HFF-Myc (cell line): ENCODE data around the gene SVOPL.

Experiments used
- DNase-seq: peaks from one replicate; pipeline ENCODE4 v3.0.0-alpha.2; 2011; ENCODE audit warnings: low read depth; ENCODE audit errors: extremely low read depth
- H3K4me3 ChIP-seq: replicated peaks from 2 replicates; pipeline ENCODE4 v1.5.1; 2011; ENCODE audit warnings: low read depth, mild to moderate bottlenecking, control low read depth, low read length
- TF ChIP-seq, protein P1 (sequence below): IDR thresholded peaks from 2 replicates; pipeline ENCODE4 v1.5.1; 2012; ENCODE audit warnings: mild to moderate bottlenecking, low read depth, low read length, control low read depth; ENCODE audit errors: missing control alignments

SVOPL gene

DNA sequence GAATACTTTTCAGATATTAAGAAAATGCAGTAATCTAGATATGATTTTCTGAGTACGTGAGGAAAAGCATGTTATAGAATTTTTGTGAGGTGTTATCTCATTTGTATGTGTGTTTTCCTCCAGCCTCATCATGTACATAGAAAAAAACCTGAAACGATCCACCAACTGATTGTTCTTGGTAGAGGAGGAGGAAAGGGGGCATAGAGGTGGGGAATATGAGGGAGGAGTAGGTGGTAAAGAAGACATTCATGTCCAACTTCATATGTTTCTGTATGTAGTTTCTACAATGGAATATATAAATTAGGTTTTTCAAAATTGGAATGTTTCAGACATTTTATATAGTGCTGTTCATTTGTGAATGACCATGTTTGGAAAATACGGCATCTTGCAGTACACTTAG lies 131.7 kb downstream of the SVOPL start:
- DNase-seq: no peak
- H3K4me3 ChIP-seq: no peak overlapping the region
- TF ChIP-seq, protein P1, sequence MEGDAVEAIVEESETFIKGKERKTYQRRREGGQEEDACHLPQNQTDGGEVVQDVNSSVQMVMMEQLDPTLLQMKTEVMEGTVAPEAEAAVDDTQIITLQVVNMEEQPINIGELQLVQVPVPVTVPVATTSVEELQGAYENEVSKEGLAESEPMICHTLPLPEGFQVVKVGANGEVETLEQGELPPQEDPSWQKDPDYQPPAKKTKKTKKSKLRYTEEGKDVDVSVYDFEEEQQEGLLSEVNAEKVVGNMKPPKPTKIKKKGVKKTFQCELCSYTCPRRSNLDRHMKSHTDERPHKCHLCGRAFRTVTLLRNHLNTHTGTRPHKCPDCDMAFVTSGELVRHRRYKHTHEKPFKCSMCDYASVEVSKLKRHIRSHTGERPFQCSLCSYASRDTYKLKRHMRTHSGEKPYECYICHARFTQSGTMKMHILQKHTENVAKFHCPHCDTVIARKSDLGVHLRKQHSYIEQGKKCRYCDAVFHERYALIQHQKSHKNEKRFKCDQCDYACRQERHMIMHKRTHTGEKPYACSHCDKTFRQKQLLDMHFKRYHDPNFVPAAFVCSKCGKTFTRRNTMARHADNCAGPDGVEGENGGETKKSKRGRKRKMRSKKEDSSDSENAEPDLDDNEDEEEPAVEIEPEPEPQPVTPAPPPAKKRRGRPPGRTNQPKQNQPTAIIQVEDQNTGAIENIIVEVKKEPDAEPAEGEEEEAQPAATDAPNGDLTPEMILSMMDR: no peak

DNA sequence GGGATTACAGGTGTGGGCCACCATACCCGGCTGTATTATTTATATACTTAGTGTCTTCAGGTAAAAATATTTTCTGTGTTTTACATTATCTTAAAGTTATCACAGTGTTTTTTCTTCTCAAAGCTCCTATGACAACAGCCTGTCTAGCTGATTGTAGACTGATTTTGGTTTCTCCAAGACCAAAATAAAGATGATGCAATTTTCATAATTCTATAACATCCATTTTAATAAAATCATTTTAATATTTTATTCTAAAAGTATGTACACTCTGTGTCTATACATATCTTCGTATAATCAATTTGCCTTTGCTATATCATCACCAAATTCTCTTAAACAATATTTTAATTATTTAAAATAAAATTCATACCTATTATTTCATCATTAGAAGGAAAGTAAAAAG lies 132.5 kb downstream of the SVOPL start:
- TF ChIP-seq, protein P1: no peak
- no peak overlapping the region for H3K4me3 ChIP-seq

DNA sequence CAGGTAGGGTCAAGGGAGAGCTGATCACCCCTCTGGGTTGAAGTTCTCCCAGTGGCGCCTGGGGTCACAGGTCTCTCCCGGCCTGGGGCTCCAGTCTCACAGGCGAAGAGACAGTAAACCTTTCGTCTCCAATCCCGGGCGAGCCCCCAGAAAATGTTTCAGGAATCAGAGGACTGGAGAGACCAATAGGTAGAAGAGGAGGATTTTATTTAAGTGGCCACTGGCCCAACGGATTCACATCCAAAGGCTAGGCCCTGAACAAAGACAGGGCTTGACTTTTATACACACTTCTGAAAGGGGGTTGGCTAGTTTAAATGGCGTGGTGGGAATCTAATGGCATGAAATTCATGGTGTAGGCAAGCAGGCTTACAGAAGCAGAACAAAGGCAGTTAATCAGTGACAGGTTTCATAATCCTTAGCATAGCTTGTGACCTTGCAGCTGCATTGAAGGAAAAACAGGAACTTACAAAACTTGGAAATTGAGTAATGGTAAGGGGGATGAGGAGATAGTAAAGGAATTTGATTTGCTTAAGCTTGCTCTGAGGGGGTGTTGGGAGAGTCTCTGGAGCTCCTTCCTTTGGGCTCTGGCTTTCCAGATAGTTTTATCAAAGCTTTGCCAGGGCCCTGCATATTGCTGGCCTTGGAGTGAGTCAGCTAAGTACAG lies 135.6 kb downstream of the SVOPL start:
- TF ChIP-seq, protein P1: no peak
- H3K4me3 ChIP-seq: no peak overlapping the region
- DNase-seq: no peak

More for the DNA sequence above, 132.5 kb downstream of the SVOPL start:
- DNase-seq: no peak

DNA sequence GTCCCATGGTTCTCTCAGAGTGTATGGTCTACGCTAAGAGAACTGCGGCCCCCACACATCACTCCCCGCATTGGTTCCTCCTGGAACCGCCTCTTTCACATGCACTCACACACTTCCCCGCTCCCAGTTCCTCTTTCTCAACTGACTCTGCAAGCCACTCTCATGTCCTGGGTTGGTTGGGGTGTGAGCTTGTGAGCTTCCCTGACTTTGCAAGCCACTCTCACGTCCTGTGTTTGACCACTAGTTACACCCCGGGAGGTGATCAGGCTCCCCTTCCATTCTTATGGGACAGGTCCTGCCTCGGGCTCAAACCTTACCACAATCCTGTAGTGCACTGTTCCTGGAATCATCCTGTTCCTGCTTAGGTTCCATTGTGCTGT lies 136.1 kb downstream of the SVOPL start:
- no peak for DNase-seq
- no peak overlapping the region for H3K4me3 ChIP-seq
- TF ChIP-seq, protein P1: no peak

DNA sequence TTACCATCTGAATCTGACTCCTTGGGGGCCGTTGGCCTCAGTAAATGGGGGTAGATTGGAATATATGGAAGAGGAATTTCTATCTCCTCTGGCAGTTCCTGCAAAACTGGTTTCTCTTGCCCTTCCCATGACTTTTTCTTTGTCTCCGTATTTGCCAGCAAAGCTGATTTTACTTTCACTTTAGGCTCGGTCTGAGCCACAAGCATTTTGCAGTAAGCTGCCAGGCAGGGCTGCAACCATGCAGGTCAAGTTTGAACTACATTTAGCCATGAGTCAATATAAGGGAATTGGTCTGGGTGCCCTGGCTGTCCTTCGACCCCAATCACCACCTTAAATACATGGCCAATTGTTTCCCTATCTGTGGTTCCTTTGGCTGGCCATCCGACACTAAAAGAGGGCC lies 136.8 kb downstream of the SVOPL start:
- DNase-seq: no peak
- H3K4me3 ChIP-seq: no peak overlapping the region
- TF ChIP-seq, protein P1: no peak

DNA sequence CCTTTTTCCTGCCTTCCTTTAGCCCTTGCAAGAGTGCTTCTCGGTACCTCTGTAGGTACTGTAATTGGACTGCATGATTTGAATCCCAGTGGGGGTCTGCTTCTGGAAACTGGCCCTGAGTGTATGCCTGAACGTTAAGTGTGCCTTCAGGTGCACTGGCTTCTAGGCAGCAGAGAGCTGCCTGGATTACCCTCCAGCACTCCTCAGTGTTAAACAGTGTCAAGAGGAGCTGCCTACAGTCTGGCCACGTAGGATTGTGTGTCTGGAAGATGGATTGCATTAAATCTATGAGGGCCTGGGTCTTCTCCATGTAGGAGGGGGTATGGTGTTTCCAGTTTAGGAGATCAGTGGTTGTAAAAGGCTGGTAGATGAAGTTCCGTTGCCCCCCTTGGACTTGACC lies 137.4 kb downstream of the SVOPL start:
- no peak overlapping the region for H3K4me3 ChIP-seq
- TF ChIP-seq, protein P1: no peak
- DNase-seq: no peak

DNA sequence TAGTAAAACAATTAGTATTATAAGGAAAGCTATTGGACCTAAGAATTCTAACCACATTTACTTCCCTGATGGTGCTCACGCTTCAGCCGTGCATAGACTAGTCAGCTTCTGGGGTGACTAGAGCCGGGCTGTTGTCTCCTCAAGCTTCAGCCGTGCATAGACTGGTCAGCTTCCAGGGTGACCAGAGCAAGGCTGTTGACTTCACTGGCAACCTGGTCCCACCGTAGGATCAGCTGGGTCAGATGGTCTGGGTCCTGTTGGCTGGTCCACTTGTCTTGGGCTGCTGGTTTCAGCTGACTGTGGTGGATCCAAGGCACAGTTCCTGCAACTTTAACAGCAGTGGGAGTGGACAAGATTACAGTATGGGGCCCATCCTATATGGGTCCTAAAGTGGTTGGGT lies 141.7 kb downstream of the SVOPL start:
- H3K4me3 ChIP-seq: no peak overlapping the region

More for the DNA sequence above, 141.7 kb downstream of the SVOPL start:
- no peak for DNase-seq
- TF ChIP-seq, protein P1: no peak
